T-helper 17 cell (primary cell): ENCODE data around the gene LDLRAD3. TPM values are rescaled to one million over a fixed set of nuclear protein-coding genes. Genes with fewer than 3 reads are reported as not detected.

Experiments
- ATAC-seq: fragments of 150-1000 bp; cut with Tn5 transposase; 2 replicates; pipeline ENCODE4 v1.10.0; 2021; ENCODE audit warnings: mild to moderate bottlenecking, moderate library complexity
- DNase-seq, 3 donors: peaks; one replicate each; pipeline versions ENCODE4 v3.0.0 to v3.0.0-alpha.2; 2020 to 2021
- H3K9me3 ChIP-seq: one replicate; pipeline ENCODE4 v1.7.0; 2013; ENCODE audit warnings: low read length, mild to moderate bottlenecking; ENCODE audit not compliant: control insufficient read depth, poor library complexity, severe bottlenecking
- H3K27ac Mint-ChIP-seq: one replicate; pipeline ENCODE4 v1.8.0; 2022; ENCODE audit warnings: mild to moderate bottlenecking, moderate library complexity, mixed read lengths
- H3K27me3 Mint-ChIP-seq: one replicate; pipeline ENCODE4 v1.8.0; 2022; ENCODE audit warnings: mixed read lengths
- H3K36me3 Mint-ChIP-seq: one replicate; pipeline ENCODE4 v1.8.0; 2022; ENCODE audit warnings: low read depth, mixed read lengths
- H3K4me1 Mint-ChIP-seq: one replicate; pipeline ENCODE4 v1.8.0; 2022; ENCODE audit warnings: mild to moderate bottlenecking, mixed read lengths
- H3K4me3 Mint-ChIP-seq: one replicate; pipeline ENCODE4 v1.8.0; 2022; ENCODE audit warnings: mild to moderate bottlenecking, moderate library complexity, mixed read lengths
- total RNA-seq, 4 donors: library from RNA in 2 of 4; stranded (reverse) in 2 of 4; gene quantifications; one replicate each; pipeline ENCODE4 v1.2.3 and lab custom pipeline; 2022 to 2026

Gene LDLRAD3
- total RNA-seq, 2 donors from 2014 or later, result 0.42 to 1.4 TPM

DNA sequence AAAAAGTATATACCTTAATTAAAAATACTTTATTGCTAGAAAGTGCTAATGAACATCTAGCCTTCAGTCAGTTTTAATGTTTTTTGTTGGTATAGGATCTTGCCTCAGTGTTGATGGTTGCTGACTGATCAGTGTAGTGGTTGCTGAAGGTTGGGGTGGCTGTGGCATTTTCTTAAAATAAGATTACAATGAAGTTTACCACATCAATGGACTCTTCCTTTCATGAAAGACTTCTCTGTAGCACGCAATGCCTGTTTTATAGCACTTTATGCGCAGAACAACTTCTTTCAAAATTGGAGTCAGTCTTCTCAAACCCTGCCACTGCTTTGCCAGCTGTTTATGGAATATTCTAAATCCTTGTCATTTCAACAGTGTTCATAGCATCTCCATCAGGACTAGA, 50.6 kb downstream of the LDLRAD3 start:
- Mint-ChIP-seq H3K27me3 (peaks cover 31% of the 10 kb centered on the region), H3K4me3 (no peak overlapping the region)
- no peak for ATAC-seq

DNA sequence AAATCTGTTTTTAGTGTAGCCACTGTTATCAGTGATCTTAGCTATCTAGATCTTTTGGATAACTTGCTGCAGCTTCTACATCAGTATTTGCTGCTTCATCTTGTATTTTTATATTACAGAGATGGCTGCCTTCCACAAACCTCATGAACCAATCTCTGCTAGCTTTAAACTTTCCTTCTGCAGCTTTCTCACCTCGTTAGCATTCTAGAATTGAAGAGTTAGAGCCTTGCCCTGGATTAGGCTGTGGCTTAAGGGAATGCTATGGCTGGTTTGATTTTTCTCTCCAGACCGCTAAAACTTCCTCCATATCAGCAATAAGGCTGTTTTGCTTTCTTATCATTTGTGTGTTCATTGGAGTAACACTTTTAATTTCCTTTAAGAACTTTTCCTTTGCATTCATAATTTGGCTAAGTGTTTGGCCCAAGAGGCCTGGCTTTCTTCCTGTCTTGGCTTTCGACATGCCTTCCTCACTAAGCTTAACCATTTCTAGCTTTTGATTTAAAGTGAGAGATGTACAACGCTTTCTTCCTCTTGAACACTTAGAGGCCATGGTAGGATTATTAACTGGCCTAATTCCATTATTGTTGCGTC, 51.9 kb downstream of the LDLRAD3 start:
- ATAC-seq (no peak), DNase-seq (no peak)
- no peaks in the 10 kb centered on the region for H3K9me3 ChIP-seq
- Mint-ChIP-seq H3K4me1 (no peaks in the 10 kb centered on the region), H3K4me3 (no peak overlapping the region), H3K36me3 (no peaks in the 10 kb centered on the region), H3K27ac (no peak overlapping the region), H3K27me3 (peaks cover 25% of the 10 kb centered on the region)

More for the DNA sequence above, 50.6 kb downstream of the LDLRAD3 start:
- no peaks in the 10 kb centered on the region for H3K9me3 ChIP-seq
- no peak overlapping the region for H3K27ac Mint-ChIP-seq
- no peak for DNase-seq
- no peaks in the 10 kb centered on the region for H3K4me1 Mint-ChIP-seq
- no peaks in the 10 kb centered on the region for H3K36me3 Mint-ChIP-seq

DNA sequence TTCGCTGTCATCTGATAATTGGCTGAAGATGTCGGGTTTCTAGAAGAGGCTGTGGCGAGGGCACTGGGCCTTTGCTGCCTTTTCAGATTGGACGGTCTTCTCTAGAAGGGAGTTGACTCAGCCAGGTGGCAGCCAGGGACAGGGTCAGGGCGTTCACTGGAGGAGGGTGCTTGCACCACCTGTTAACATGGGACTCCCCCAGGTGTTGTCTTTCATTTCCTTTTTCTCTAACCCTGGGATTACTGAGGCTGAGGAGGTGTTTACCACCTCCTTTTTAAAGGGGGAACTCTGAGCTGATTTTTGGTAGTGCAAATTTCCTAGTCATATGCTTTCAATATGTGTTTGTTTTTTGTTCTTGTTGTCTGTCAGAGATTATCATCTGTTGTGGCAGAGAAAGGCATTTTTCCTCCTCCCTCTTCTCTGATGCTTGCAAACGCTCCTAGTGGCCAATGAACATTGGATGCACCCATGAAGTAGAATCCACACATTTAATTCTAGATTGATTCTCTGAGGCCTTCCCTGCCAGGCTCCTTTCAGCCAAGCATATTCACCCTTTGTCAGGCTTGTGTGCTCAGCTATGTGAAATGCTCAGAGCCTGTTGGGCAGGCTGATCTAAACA, 54.1 kb downstream of the LDLRAD3 start:
- ATAC-seq (no peak), DNase-seq (no peak)
- peaks cover 17% of the 10 kb centered on the region for H3K27me3 Mint-ChIP-seq
- no peak overlapping the region for H3K27ac Mint-ChIP-seq
- H3K4me1 Mint-ChIP-seq, result no peaks in the 10 kb centered on the region
- no peaks in the 10 kb centered on the region for H3K36me3 Mint-ChIP-seq
- no peaks in the 10 kb centered on the region for H3K9me3 ChIP-seq
- no peak overlapping the region for H3K4me3 Mint-ChIP-seq

DNA sequence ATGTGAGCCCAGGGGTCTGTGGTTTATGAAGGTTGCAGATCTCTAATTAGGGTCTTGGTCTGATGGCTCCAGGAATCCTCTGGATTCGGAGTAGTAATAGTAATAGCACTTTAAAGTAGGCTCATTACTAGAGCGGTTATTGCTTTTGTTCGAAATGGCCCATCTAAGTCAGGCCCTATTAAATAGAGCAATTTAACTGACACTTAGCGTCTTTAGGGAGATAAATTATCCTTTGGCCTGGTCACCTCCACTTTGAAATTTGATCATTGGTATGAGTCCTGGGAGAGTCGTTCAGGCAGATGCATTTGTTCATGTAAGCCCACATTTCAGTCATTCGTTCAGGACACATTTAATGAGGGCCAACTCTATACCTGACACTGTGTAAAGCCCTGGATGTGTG, 54.8 kb downstream of the LDLRAD3 start:
- no peak overlapping the region for H3K4me3 Mint-ChIP-seq
- H3K36me3 Mint-ChIP-seq, result no peaks in the 10 kb centered on the region

DNA sequence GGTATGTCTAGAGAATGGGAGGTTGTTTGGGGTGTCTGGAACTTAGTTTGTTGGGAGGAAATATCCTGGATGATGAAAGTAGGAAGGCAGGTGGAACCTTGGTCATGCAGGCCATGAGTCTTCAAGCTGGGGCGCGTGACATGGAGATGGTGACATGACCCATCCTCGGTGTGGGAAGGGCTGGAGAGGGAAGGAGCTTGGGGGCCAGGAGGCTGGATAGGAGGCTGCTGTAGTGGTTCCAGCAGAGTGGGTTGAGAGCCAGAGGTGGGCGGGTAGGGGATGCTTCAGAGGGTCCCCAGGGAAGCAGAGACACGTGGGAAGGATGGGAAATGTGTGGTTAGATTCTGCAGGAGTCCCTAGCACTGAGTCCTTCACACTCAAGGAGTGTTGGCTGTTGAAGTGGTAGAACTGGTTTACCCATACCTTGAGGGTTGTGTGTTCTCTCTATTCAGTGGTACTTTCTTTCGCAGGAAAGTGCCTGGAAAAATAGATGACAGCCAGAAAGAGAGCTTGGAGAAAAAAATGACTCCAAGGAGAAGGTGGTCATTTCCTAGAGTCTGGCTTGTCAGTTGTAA, 56.8 kb downstream of the LDLRAD3 start:
- ATAC-seq (no peak), DNase-seq (no peak)
- Mint-ChIP-seq H3K36me3 (no peaks in the 10 kb centered on the region), H3K27me3 (peaks cover 7% of the 10 kb centered on the region), H3K4me1 (no peaks in the 10 kb centered on the region), H3K27ac (no peak overlapping the region), H3K4me3 (no peak overlapping the region)
- H3K9me3 ChIP-seq, result no peaks in the 10 kb centered on the region

More for the DNA sequence above, 54.8 kb downstream of the LDLRAD3 start:
- Mint-ChIP-seq H3K4me1 (no peaks in the 10 kb centered on the region), H3K27ac (no peak overlapping the region), H3K27me3 (peaks cover 11% of the 10 kb centered on the region)
- no peak for ATAC-seq
- DNase-seq, result no peak
- no peaks in the 10 kb centered on the region for H3K9me3 ChIP-seq

DNA sequence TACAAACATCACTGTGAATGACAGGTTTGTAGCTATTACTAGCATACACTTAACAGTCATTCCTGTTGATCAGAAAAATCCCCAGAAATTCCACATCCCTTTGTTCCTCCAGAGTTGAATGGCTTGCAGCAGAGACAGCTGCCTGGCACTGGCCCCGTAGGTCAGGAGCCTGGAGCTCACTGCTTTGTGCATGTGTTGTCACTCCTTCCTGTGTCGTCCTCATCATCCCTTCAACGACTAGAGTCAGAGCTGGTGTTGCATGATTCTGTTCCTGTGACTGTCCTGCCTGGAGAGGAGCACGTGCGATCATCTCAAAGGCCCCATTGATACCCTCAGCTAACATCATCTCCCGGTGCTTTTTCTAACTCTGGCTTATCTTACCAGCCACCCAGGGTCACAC, 58.3 kb downstream of the LDLRAD3 start:
- no peaks in the 10 kb centered on the region for H3K4me1 Mint-ChIP-seq

DNA sequence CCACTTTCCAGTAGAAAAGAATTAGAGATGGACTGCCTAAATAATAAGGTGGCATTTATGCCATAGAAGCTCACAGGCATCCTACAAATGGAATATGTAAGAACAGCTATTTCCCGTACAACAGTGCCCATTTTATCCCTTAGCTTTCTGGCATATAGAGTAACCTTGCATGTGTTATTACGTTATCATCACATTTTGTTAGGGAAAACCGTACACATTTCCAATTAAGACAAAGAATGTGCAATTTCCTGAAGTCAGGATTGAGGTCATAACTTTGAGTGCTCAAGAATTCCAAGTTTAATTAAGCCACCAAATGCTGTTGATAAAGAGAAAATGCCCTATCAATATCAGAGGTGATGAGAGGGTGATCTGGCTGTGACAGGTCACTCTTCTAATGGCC, 58.9 kb downstream of the LDLRAD3 start:
- no peaks in the 10 kb centered on the region for H3K9me3 ChIP-seq
- no peak for DNase-seq
- Mint-ChIP-seq H3K4me3 (no peak overlapping the region), H3K4me1 (no peaks in the 10 kb centered on the region), H3K27ac (no peak overlapping the region), H3K36me3 (no peaks in the 10 kb centered on the region), H3K27me3 (peaks cover 15% of the 10 kb centered on the region)
- no peak for ATAC-seq

More for the DNA sequence above, 58.3 kb downstream of the LDLRAD3 start:
- ATAC-seq (no peak), DNase-seq (no peak)
- H3K9me3 ChIP-seq, result no peaks in the 10 kb centered on the region
- Mint-ChIP-seq H3K27ac (no peak overlapping the region), H3K27me3 (peaks cover 9% of the 10 kb centered on the region), H3K36me3 (no peaks in the 10 kb centered on the region), H3K4me3 (no peak overlapping the region)

DNA sequence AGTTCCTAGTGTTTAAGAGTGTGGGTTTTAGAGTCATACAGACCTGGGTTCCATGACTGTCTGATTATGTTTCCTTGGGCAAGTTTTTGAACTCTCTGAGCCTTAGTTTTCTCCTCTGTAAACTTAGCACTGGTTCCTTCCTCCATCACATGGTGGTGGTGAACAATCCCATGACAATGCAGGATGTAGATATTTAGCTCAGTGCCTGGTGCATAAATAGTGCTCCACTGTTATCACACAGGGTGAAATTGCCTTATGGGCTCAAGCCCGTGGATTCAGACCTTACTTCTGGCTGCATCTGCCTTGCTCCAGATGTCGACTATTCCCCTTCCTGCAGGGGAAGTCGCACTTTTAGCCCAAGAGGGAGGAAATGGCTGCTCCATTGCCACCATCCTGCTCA, 62.7 kb downstream of the LDLRAD3 start:
- no peaks in the 10 kb centered on the region for H3K9me3 ChIP-seq
- Mint-ChIP-seq H3K4me3 (no peak overlapping the region), H3K27ac (no peak overlapping the region), H3K4me1 (no peaks in the 10 kb centered on the region), H3K36me3 (no peaks in the 10 kb centered on the region), H3K27me3 (peaks cover 30% of the 10 kb centered on the region)
- ATAC-seq, result no peak
- no peak for DNase-seq

DNA sequence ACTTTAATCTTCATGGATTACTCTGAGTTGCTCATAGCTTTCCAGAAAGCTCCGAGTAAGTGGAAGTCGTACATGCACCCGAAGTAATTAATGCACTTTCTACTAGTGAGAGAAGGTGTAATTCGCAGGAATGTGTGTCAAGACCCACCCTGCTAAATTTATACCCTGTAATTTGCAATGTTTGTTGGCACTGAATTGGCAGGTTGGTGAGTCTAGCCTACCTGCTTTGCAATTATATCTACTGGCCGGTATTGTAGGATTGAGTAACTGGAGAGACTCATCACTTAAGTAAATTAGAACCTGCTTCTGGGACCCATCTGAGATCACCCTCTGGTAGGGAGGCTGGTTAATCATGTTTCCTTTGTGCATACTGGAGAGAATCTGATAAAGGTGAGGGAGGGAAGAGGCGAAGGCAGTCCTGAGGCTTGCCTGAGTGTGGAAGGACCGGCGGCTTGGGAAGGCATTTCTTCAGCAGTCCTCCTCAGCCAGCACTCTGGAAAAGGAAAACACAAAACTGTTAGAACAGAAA, 63.3 kb downstream of the LDLRAD3 start:
- ATAC-seq (no peak), DNase-seq (no peak)
- H3K4me3 Mint-ChIP-seq, result no peak overlapping the region
- H3K27me3 Mint-ChIP-seq, result peaks cover 31% of the 10 kb centered on the region
- no peaks in the 10 kb centered on the region for H3K9me3 ChIP-seq
- H3K27ac Mint-ChIP-seq, result no peak overlapping the region
- no peaks in the 10 kb centered on the region for H3K36me3 Mint-ChIP-seq
- no peaks in the 10 kb centered on the region for H3K4me1 Mint-ChIP-seq

DNA sequence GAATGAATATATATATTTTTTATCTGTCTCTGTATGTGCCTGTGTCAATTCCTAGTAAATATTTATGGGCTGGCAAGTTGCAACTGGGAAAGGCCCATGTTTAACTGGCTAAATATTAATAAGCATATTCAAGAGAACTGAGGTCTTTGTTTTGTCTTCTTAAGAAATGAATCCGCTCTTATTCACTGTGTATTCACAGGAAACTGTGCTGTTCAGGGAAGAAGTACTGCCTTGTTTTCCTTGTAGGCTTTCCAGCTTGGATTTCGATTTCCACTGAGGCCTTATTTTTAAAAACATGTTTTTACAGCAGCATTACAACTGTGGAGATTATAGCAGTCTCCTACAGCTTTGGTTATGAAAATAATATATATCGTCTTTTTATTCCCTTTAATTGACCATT, 64.7 kb downstream of the LDLRAD3 start:
- no peaks in the 10 kb centered on the region for H3K9me3 ChIP-seq
- Mint-ChIP-seq H3K36me3 (no peaks in the 10 kb centered on the region), H3K27ac (no peak overlapping the region), H3K27me3 (peaks cover 33% of the 10 kb centered on the region), H3K4me3 (no peak overlapping the region), H3K4me1 (no peaks in the 10 kb centered on the region)
- no peak for DNase-seq
- no peak for ATAC-seq

DNA sequence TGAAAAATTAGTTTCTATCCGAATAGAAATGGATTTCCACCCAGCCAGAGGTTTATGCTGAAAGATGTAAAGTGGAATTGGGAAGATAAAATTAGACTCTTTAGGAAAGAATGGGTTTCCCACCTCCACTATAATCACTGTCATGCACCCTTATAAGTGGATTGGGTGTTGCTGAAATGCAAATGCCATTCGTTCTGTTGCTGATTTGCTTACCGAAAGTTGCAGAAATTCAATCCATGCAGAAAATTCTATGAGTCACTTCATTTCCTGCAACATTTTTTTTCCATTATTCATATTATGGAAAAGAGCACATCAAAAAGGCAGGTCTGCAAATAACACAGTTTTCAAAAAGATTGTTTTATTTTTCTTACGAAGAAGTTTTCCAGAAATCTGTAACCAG, 65.6 kb downstream of the LDLRAD3 start:
- Mint-ChIP-seq H3K36me3 (no peaks in the 10 kb centered on the region), H3K4me3 (no peak overlapping the region), H3K4me1 (no peaks in the 10 kb centered on the region), H3K27ac (no peak overlapping the region), H3K27me3 (peaks cover 42% of the 10 kb centered on the region)
- no peak for DNase-seq
- ATAC-seq, result no peak
- no peaks in the 10 kb centered on the region for H3K9me3 ChIP-seq

DNA sequence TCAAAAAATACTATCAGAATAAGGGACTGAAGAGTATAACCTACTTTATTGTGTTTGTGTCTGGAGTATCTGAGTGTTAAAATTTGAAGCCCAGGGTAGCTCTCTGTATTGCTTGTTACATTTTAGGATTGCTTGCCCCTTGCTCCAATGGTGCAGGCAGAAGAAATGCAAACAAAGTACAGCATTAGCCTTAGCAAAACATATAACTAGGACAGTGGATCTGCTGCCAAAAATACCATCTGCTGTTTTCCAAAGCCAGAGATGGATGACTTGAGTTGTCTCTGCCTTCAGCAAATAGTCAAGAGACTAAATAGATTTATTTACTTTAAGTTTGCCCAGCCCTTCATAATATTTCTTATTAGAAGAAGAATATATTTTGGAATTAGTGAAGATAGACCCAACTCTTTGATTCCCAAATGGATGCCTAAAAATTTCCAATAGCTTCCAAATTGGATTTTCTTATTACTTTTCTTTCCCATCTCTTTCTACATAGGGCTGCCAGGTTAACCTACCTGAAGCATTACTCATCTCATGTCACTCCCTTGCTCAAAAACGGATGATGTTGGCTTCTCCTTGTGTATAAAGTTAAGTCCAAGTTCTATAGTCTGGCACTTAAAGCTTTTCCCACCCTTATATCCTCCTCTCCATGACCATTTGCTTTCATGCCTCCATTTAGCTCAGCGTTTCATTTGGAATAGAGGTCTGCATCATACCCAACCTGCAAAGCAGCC, 66.3 kb downstream of the LDLRAD3 start:
- no peaks in the 10 kb centered on the region for H3K9me3 ChIP-seq
- Mint-ChIP-seq H3K4me1 (no peaks in the 10 kb centered on the region), H3K36me3 (no peaks in the 10 kb centered on the region), H3K27me3 (peaks cover 42% of the 10 kb centered on the region), H3K4me3 (no peak overlapping the region), H3K27ac (no peak overlapping the region)
- no peak for DNase-seq
- no peak for ATAC-seq

DNA sequence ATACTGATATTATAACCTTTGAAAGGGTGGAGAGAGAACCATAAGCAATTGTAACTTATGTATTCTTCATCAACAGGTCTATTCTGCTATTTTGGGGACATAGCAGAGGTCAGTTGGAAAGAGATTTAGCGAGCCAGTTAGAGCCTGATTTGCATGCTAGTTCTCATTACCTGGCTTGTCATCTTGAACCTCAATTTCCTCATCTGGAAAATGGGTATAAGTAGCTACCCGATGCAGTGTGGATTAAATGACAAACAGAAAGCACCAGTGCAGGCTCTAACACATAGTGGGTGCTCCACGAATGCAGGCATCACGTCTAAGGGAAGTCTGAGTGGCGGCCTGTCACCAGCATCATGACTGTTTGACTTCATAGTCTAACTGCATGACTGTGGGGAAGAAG, 67.7 kb downstream of the LDLRAD3 start:
- H3K36me3 Mint-ChIP-seq, result no peaks in the 10 kb centered on the region
- no peak for DNase-seq
- no peak overlapping the region for H3K27ac Mint-ChIP-seq
- no peaks in the 10 kb centered on the region for H3K9me3 ChIP-seq
- H3K4me1 Mint-ChIP-seq, result no peaks in the 10 kb centered on the region
- ATAC-seq, result no peak
- no peak overlapping the region for H3K4me3 Mint-ChIP-seq
- peaks cover 42% of the 10 kb centered on the region for H3K27me3 Mint-ChIP-seq
